Gastroesophageal sphincter (tissue), 4 donors: Measurements from ENCODE around the gene BCL2. TPM values are rescaled to one million over a fixed set of nuclear protein-coding genes. Genes with fewer than 3 reads are reported as not detected.

Experiments
- ATAC-seq: fragments of 150-250 bp; one replicate; pipeline ENCODE4 v1.9.1; 2016; ENCODE audit warnings: mild to moderate bottlenecking, moderate library complexity
- H3K27ac ChIP-seq, 4 donors: fragments of 200-600 bp; sonication (generic) in 3 of 4; 1 replicate in 3 of 4; 2 replicates in 1 of 4; pipeline ENCODE4 v1.5.1; 2016 to 2019
- H3K27me3 ChIP-seq: fragments of 200-600 bp; sonication (generic); one replicate; pipeline ENCODE4 v1.5.1; 2019
- H3K36me3 ChIP-seq, 2 donors: fragments of 200-600 bp; sonication (generic); one replicate each; pipeline ENCODE4 v1.5.1; 2019; ENCODE audit warnings: control low read depth in 1 of 2
- H3K4me1 ChIP-seq, 3 donors: fragments of 200-600 bp; sonication (generic); 1 replicate in 2 of 3; 2 replicates in 1 of 3; pipeline ENCODE4 v1.5.1; 2016 to 2019; ENCODE audit warnings: control low read depth in 2 of 3
- H3K4me3 ChIP-seq, 2 donors: fragments of 200-600 bp; sonication (generic); one replicate each; pipeline ENCODE4 v1.5.1; 2019; ENCODE audit warnings: mild to moderate bottlenecking in 1 of 2, moderate library complexity in 1 of 2
- H3K9me3 ChIP-seq, 3 donors: fragments of 200-600 bp; sonication (generic); one replicate each; pipeline ENCODE4 v1.5.1; 2017 to 2019; ENCODE audit warnings: control low read depth in 2 of 3
- EP300 ChIP-seq: sonication (generic); formaldehyde crosslinking; IDR thresholded peaks from one replicate; pipeline ENCODE4 v1.6.1; 2017; ENCODE audit warnings: antibody characterized with exemption, mild to moderate bottlenecking
- POLR2A ChIP-seq, 2 donors: fragments of 450-650 bp; IDR thresholded peaks; one replicate each; pipeline ENCODE4 v1.6.1; 2017; ENCODE audit warnings: antibody characterized with exemption in 2 of 2, mild to moderate bottlenecking in 2 of 2, moderate library complexity in 1 of 2
- POLR2AphosphoS5 ChIP-seq: sonication (generic); formaldehyde crosslinking; IDR thresholded peaks from one replicate; pipeline ENCODE4 v1.6.1; 2017; ENCODE audit warnings: antibody characterized with exemption
- WGBS, 2 donors: methylation state at CpG; one replicate each; pipeline ENCODE4 v1.1.5; 2018; ENCODE audit warnings: low coverage in 1 of 2; 5-methylcytosine and 5-hydroxymethylcytosine counted together
- total RNA-seq, 4 donors: library from RNA; depleted of rRNA; stranded (reverse); fragments of >200 nt; gene quantifications; one replicate each; pipeline ENCODE4 v1.1.0, GENCODE V29; 2016
- TF ChIP-seq, protein P1 (sequence below), 4 experiments: fragments of 200-600 bp in 2 of 4; fragments of 450-650 bp in 2 of 4; sonication (generic) in 1 of 4; IDR thresholded peaks; one replicate each; pipeline ENCODE4 v1.5.1; 2017 to 2019; ENCODE audit warnings: antibody characterized with exemption in 4 of 4, mild to moderate bottlenecking in 2 of 4, moderate library complexity in 2 of 4

BCL2 gene
- total RNA-seq, 4 donors from 2014 or later = 31.2 to 41.7 (median 32.7) TPM

- 44 to 50% methylated on average over 2 of the region's 2 CpGs for WGBS, 2 donors
- H3K27me3 ChIP-seq = no peaks in the 10 kb centered on the region
- peaks cover 0 to 15% (median 0%) of the 10 kb centered on the region in 3 donors for H3K4me1 ChIP-seq
- no peak overlapping the region for H3K4me3 ChIP-seq
- TF ChIP-seq EP300 = no peak
- no peak for TF ChIP-seq POLR2AphosphoS5
- TF ChIP-seq, protein P1, sequence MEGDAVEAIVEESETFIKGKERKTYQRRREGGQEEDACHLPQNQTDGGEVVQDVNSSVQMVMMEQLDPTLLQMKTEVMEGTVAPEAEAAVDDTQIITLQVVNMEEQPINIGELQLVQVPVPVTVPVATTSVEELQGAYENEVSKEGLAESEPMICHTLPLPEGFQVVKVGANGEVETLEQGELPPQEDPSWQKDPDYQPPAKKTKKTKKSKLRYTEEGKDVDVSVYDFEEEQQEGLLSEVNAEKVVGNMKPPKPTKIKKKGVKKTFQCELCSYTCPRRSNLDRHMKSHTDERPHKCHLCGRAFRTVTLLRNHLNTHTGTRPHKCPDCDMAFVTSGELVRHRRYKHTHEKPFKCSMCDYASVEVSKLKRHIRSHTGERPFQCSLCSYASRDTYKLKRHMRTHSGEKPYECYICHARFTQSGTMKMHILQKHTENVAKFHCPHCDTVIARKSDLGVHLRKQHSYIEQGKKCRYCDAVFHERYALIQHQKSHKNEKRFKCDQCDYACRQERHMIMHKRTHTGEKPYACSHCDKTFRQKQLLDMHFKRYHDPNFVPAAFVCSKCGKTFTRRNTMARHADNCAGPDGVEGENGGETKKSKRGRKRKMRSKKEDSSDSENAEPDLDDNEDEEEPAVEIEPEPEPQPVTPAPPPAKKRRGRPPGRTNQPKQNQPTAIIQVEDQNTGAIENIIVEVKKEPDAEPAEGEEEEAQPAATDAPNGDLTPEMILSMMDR (IDR thresholded peaks at IDR 0.05) = no peak
- no peak for TF ChIP-seq POLR2A (IDR thresholded peaks at IDR 0.05)
- H3K27ac ChIP-seq = no peak overlapping the region
- H3K9me3 ChIP-seq = peaks cover 0 to 4% (median 0%) of the 10 kb centered on the region in 3 donors
- no peaks in the 10 kb centered on the region for H3K36me3 ChIP-seq
- no peak for ATAC-seq
Observed at GRCh38 chr18:63220903-63221302, 98.7 kb downstream of the BCL2 start.

DNA sequence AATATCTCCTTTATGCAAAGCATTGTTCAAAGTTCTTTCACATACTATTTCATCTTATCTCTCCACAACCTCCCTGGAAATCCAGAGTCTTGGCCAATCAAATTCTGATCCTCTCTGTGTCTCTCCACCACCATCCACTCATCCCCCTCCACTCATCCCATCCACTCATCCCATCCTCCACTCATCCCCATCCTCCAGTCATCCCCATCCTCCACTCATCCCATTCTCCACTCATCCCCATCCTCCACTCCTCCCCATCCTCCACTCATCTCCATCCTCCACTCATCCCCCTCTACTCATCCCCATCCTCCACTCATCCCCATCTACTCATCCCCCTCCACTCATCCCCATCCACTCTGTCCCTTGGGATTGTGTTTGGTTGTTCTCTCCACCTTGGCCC lies 101.1 kb downstream of the BCL2 start:
- H3K36me3 ChIP-seq = no peaks in the 10 kb centered on the region
- no peak for ATAC-seq
- H3K27ac ChIP-seq = no peak overlapping the region
- H3K4me1 ChIP-seq = peaks cover 0 to 15% (median 0%) of the 10 kb centered on the region in 3 donors
- no peaks in the 10 kb centered on the region for H3K9me3 ChIP-seq
- TF ChIP-seq EP300 (no peak), POLR2AphosphoS5 (no peak), POLR2A (IDR thresholded peaks at IDR 0.05) (no peak)
- TF ChIP-seq, protein P1 (IDR thresholded peaks at IDR 0.05) = no peak
- no peak overlapping the region for H3K4me3 ChIP-seq
- H3K27me3 ChIP-seq = no peaks in the 10 kb centered on the region

- Histone ChIP-seq H3K4me3 (no peak overlapping the region), H3K27me3 (no peaks in the 10 kb centered on the region), H3K4me1 (peaks cover 0 to 15% (median 0%) of the 10 kb centered on the region in 3 donors), H3K27ac (peak overlapping the region in 1 of 4 donors; percentile 1), H3K9me3 (no peaks in the 10 kb centered on the region), H3K36me3 (no peaks in the 10 kb centered on the region)
- WGBS, 2 donors = 51 to 71% methylated on average over 8 to 9 of the region's 9 CpGs
- ATAC-seq = no peak
- no peak for TF ChIP-seq POLR2A (IDR thresholded peaks at IDR 0.05)
- no peak for TF ChIP-seq POLR2AphosphoS5
- TF ChIP-seq, protein P1 (IDR thresholded peaks at IDR 0.05) = no peak
- no peak for TF ChIP-seq EP300
Observed at GRCh38 chr18:63216516-63217311, 102.9 kb downstream of the BCL2 start.

DNA sequence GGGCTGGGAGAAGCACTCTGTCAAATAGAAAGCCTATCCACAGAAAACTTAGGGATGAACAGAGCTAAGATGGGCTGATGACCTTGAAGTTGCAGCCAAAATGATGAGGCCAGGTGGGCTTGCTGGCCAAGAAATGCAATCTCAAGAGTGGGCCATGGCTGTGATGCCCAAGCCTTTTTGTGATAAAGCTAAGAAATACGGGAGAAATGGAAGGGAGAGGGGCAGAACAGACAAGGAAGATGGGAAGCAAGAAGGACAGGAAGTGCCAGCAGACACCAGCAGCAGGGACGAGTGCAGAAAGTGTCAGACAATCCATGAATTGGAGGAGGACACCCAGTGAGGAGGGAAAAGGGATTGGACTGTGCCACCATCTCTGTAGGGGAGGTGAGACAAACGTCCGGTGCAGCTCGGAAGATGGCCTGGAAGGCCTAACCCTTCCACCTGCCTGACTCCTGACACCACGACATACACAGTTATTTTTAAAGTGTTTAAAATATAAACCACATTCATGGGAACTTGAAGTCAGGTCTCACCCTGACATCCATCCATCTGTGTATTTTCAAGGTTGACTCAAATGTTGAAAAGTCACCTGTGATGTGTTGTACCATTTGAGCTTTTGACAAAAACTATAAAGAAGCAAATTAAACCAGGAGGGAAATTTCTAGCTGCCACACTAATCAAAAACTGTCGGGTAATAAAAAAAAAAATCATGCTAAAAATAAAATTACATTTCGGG lies 105.5 kb downstream of the BCL2 start:
- H3K4me1 ChIP-seq = peaks cover 0 to 15% (median 0%) of the 10 kb centered on the region in 3 donors
- no peak overlapping the region for H3K27ac ChIP-seq
- H3K9me3 ChIP-seq = no peaks in the 10 kb centered on the region
- TF ChIP-seq EP300 (no peak), POLR2A (IDR thresholded peaks at IDR 0.05) (no peak), POLR2AphosphoS5 (no peak)
- TF ChIP-seq, protein P1 (IDR thresholded peaks at IDR 0.05) = no peak
- no peak for ATAC-seq
- H3K4me3 ChIP-seq = no peak overlapping the region
- H3K36me3 ChIP-seq = no peaks in the 10 kb centered on the region
- no peaks in the 10 kb centered on the region for H3K27me3 ChIP-seq
- 81 to 87% methylated on average over 7 to 8 of the region's 8 CpGs for WGBS, 2 donors
